Measurements from ENCODE around the gene MARCHF7.

DNA sequence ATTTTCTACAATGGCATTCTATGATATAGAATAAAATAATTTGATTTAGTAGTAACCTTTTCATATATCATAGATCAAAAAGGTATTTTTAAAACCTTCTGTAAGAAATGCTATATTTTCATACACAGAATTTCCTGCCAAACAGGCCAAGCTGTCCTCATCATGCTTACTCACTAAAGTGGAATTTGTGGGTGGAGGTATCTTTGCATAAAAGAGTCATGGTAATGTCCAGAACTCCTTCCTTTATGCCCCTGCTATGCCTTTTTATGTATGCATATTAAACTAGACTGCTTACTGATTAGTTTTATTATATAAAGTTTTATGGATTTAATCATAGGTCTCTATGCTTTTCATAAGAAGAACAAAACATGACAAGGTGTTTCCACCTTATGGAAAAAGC, 27.5 kb upstream of the MARCHF7 start:
- TF ChIP-seq ZNF274 (IDR thresholded peaks at IDR 0.05; ENCODE audit: insufficient read depth, insufficient read length) = no peak
- TF ChIP-seq JUNB (IDR thresholded peaks at IDR 0.05) = no peak
- TF ChIP-seq, protein P1, sequence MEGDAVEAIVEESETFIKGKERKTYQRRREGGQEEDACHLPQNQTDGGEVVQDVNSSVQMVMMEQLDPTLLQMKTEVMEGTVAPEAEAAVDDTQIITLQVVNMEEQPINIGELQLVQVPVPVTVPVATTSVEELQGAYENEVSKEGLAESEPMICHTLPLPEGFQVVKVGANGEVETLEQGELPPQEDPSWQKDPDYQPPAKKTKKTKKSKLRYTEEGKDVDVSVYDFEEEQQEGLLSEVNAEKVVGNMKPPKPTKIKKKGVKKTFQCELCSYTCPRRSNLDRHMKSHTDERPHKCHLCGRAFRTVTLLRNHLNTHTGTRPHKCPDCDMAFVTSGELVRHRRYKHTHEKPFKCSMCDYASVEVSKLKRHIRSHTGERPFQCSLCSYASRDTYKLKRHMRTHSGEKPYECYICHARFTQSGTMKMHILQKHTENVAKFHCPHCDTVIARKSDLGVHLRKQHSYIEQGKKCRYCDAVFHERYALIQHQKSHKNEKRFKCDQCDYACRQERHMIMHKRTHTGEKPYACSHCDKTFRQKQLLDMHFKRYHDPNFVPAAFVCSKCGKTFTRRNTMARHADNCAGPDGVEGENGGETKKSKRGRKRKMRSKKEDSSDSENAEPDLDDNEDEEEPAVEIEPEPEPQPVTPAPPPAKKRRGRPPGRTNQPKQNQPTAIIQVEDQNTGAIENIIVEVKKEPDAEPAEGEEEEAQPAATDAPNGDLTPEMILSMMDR (IDR thresholded peaks at IDR 0.05 in 2 of 3, conservative IDR thresholded peaks at IDR 0.05 in 1 of 3; ENCODE audit: control insufficient read depth in 2 of 3, extremely low read depth in 1 of 3, insufficient read depth in 1 of 3, low read depth in 3 of 3, low read length in 3 of 3) = no peak
- TF ChIP-seq, protein P2, sequence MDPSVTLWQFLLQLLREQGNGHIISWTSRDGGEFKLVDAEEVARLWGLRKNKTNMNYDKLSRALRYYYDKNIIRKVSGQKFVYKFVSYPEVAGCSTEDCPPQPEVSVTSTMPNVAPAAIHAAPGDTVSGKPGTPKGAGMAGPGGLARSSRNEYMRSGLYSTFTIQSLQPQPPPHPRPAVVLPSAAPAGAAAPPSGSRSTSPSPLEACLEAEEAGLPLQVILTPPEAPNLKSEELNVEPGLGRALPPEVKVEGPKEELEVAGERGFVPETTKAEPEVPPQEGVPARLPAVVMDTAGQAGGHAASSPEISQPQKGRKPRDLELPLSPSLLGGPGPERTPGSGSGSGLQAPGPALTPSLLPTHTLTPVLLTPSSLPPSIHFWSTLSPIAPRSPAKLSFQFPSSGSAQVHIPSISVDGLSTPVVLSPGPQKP (IDR thresholded peaks at IDR 0.05; ENCODE audit: low read depth, low read length) = no peak
- no peak for TF ChIP-seq KLF5 (IDR thresholded peaks at IDR 0.05; ENCODE audit: partially characterized antibody)
- no peak for TF ChIP-seq CREB1 (IDR thresholded peaks at IDR 0.05; ENCODE audit: low read depth)
- no peak for TF ChIP-seq CBX3 (IDR thresholded peaks at IDR 0.05; ENCODE audit: borderline replicate concordance, low read depth)
- TF ChIP-seq BCL11A (IDR thresholded peaks at IDR 0.05; ENCODE audit: low read depth, low read length) = no peak
- TF ChIP-seq DPF2 (IDR thresholded peaks at IDR 0.05) = no peak
- no peak for TF ChIP-seq CBFB (IDR thresholded peaks at IDR 0.05; ENCODE audit: low read depth)

Data from GM12878 (cell line).